HG03457 (cell line): Measurements from ENCODE around the gene SBF1.
A peak's percentile ranks its signal among the peaks of the same experiment; 100 is the strongest.

Source experiments
- ATAC-seq: cut with Tn5 transposase; IDR thresholded peaks from one replicate; pipeline ENCODE4 v1.9.1; 2021; ENCODE audit warnings: moderate number of reproducible peaks; ENCODE audit not compliant: unreplicated experiment

The SBF1 gene

GRCh38 chr22:50469377-50470305, 5.2 kb downstream of the SBF1 start:
- ATAC-seq = peak; percentile 28

GRCh38 chr22:50468626-50469025, 6.2 kb downstream of the SBF1 start:
- no peak for ATAC-seq

- ATAC-seq = no peak
Observed at GRCh38 chr22:50467773-50468440, 6.9 kb downstream of the SBF1 start.

GRCh38 chr22:50467341-50467740, 7.5 kb downstream of the SBF1 start:
- ATAC-seq = no peak

- ATAC-seq = no peak
Observed at GRCh38 chr22:50465066-50465930, 9.5 kb downstream of the SBF1 start.

- no peak for ATAC-seq
Observed at GRCh38 chr22:50464451-50464850, 10.4 kb downstream of the SBF1 start.

GRCh38 chr22:50463188-50463900, 11.5 kb downstream of the SBF1 start:
- no peak for ATAC-seq

- no peak for ATAC-seq
Observed at GRCh38 chr22:50461979-50462540, 12.8 kb downstream of the SBF1 start.

GRCh38 chr22:50461536-50461935, 13.3 kb downstream of the SBF1 start:
- ATAC-seq = no peak

- no peak for ATAC-seq
Observed at GRCh38 chr22:50460938-50461337, 13.9 kb downstream of the SBF1 start.

- no peak for ATAC-seq
Observed at GRCh38 chr22:50459496-50460140, 15.2 kb downstream of the SBF1 start.

- ATAC-seq = no peak
Observed at GRCh38 chr22:50459016-50459415, 15.8 kb downstream of the SBF1 start.

GRCh38 chr22:50456466-50457234, 18.2 kb downstream of the SBF1 start:
- ATAC-seq = no peak

- no peak for ATAC-seq
Observed at GRCh38 chr22:50456026-50456425, 18.8 kb downstream of the SBF1 start.

- ATAC-seq = no peak
Observed at GRCh38 chr22:50455201-50455600, 19.6 kb downstream of the SBF1 start.

- ATAC-seq = no peak
Observed at GRCh38 chr22:50454556-50455075, 20.2 kb downstream of the SBF1 start.

GRCh38 chr22:50452649-50453048, 22.2 kb downstream of the SBF1 start:
- no peak for ATAC-seq

- no peak for ATAC-seq
Observed at GRCh38 chr22:50447576-50448551, 27.0 kb downstream of the SBF1 start.
